WTC11 (cell line): ENCODE results near the gene ZNF391. TPM values are rescaled to one million over a fixed set of nuclear protein-coding genes. Genes with fewer than 3 reads are reported as not detected.
"Not testable (repeated sequence)": the region's sequence is repeated elsewhere in the genome, so short reads cannot be mapped to it uniquely, and the experiment has no call there.

Experiments
- ATAC-seq: fragments of 200-7000 bp; cut with Tn5 transposase; 2 replicates; pipeline ENCODE4 v1.10.0; 2021; ENCODE audit warnings: mild to moderate bottlenecking, moderate library complexity
- CTCF ChIA-PET: fragments of 300-600 bp; sonication (Branson Sonifier 250); formaldehyde crosslinking; loops from one replicate; lab custom pipeline; 2021; ENCODE audit warnings: antibody characterized with exemption; lab: Charles Lee
- POLR2A ChIA-PET: fragments of 350-600 bp; sonication (Branson Sonifier 250); formaldehyde crosslinking; loops from one replicate; lab custom pipeline; 2021; ENCODE audit warnings: antibody characterized with exemption; lab: Charles Lee
- DNase-seq: peaks from one replicate; pipeline ENCODE4 v3.0.0; 2021; ENCODE audit warnings: low spot score
- H3K27ac Mint-ChIP-seq: 2 replicates; pipeline ENCODE4 v1.8.0; 2021; ENCODE audit warnings: mixed read lengths
- H3K27me3 Mint-ChIP-seq: 2 replicates; pipeline ENCODE4 v1.8.0; 2021; ENCODE audit warnings: low read depth, mild to moderate bottlenecking, moderate library complexity, mixed read lengths
- H3K36me3 Mint-ChIP-seq: 2 replicates; pipeline ENCODE4 v1.8.0; 2021; ENCODE audit warnings: mixed read lengths
- H3K4me1 Mint-ChIP-seq: 2 replicates; pipeline ENCODE4 v1.8.0; 2022; ENCODE audit warnings: mixed read lengths
- H3K4me3 Mint-ChIP-seq: 2 replicates; pipeline ENCODE4 v1.8.0; 2021; ENCODE audit warnings: mild to moderate bottlenecking, moderate library complexity, mixed read lengths
- H3K9me3 Mint-ChIP-seq: 2 replicates; pipeline ENCODE4 v1.8.0; 2021; ENCODE audit warnings: mixed read lengths
- AFF4 ChIP-seq: sonication (generic); formaldehyde crosslinking; IDR thresholded peaks from 2 replicates; pipeline ENCODE4 v1.8.1; 2023; ENCODE audit warnings: mild to moderate bottlenecking, missing genetic modification reagents, borderline replicate concordance
- CREM ChIP-seq: sonication (generic); formaldehyde crosslinking; IDR thresholded peaks from 2 replicates; pipeline ENCODE4 v1.8.1; 2022; ENCODE audit warnings: mild to moderate bottlenecking, missing genetic modification reagents, moderate library complexity
- EMX1 ChIP-seq: fragments of 250-450 bp; sonication (Bioruptor Pico); IDR thresholded peaks from 2 replicates; pipeline ENCODE4 v1.8.0; 2021; ENCODE audit warnings: mild to moderate bottlenecking
- ERG ChIP-seq: fragments of 250-450 bp; sonication (Bioruptor Pico); IDR thresholded peaks from 2 replicates; pipeline ENCODE4 v1.8.0; 2021; ENCODE audit warnings: mild to moderate bottlenecking
- ETV6 ChIP-seq: sonication (generic); formaldehyde crosslinking; IDR thresholded peaks from 2 replicates; pipeline ENCODE4 v1.8.1; 2022; ENCODE audit warnings: mild to moderate bottlenecking, missing genetic modification reagents
- GRHL2 ChIP-seq: fragments of 250-450 bp; sonication (Bioruptor Pico); IDR thresholded peaks from 2 replicates; pipeline ENCODE4 v1.8.0; 2022; ENCODE audit warnings: mild to moderate bottlenecking, moderate library complexity; ENCODE audit not compliant: insufficient replicate concordance, severe bottlenecking
- KAT7 ChIP-seq: sonication (generic); formaldehyde crosslinking; IDR thresholded peaks from 2 replicates; pipeline ENCODE4 v1.8.1; 2023; ENCODE audit warnings: missing genetic modification reagents, mild to moderate bottlenecking, borderline replicate concordance
- NFYB ChIP-seq: sonication (generic); formaldehyde crosslinking; conservative IDR thresholded peaks from 2 replicates; pipeline ENCODE4 v1.8.0; 2022; ENCODE audit warnings: low read depth, missing genetic modification reagents
- NR3C1 ChIP-seq: sonication (generic); formaldehyde crosslinking; conservative IDR thresholded peaks from 2 replicates; pipeline ENCODE4 v1.8.1; 2023; ENCODE audit warnings: low read depth, mild to moderate bottlenecking, missing genetic modification reagents
- PRDM15 ChIP-seq: sonication (generic); formaldehyde crosslinking; IDR thresholded peaks from 2 replicates; pipeline ENCODE4 v1.8.0; 2022; ENCODE audit warnings: missing genetic modification reagents
- SP1 ChIP-seq: sonication (generic); formaldehyde crosslinking; conservative IDR thresholded peaks from 2 replicates; pipeline ENCODE4 v1.8.1; 2022; ENCODE audit warnings: missing genetic modification reagents
- STAT6 ChIP-seq: sonication (generic); formaldehyde crosslinking; conservative IDR thresholded peaks from 2 replicates; pipeline ENCODE4 v1.8.1; 2023; ENCODE audit warnings: mild to moderate bottlenecking, low read depth, missing genetic modification reagents, moderate library complexity
- TEAD1 ChIP-seq: sonication (generic); formaldehyde crosslinking; IDR thresholded peaks from 2 replicates; pipeline ENCODE4 v1.8.0; 2022; ENCODE audit warnings: mild to moderate bottlenecking, missing genetic modification reagents
- USF2 ChIP-seq: sonication (generic); formaldehyde crosslinking; IDR thresholded peaks from 2 replicates; pipeline ENCODE4 v1.8.1; 2023; ENCODE audit warnings: mild to moderate bottlenecking, missing genetic modification reagents, moderate library complexity
- ZNF121 ChIP-seq: sonication (generic); formaldehyde crosslinking; IDR thresholded peaks from 2 replicates; pipeline ENCODE4 v1.8.0; 2023; ENCODE audit warnings: missing genetic modification reagents
- ZNF219 ChIP-seq: sonication (generic); formaldehyde crosslinking; IDR thresholded peaks from 2 replicates; pipeline ENCODE4 v1.8.0; 2023; ENCODE audit warnings: missing genetic modification reagents, mild to moderate bottlenecking, borderline replicate concordance
- total RNA-seq: library from RNA; stranded (reverse); gene quantifications from 3 replicates; pipeline ENCODE4 v1.2.3, GENCODE V29; 2021

ZNF391 gene
- total RNA-seq, 1 experiment from 2014 or later, result 11.3 TPM

- no peak for DNase-seq
- Mint-ChIP-seq H3K9me3 (peaks cover 21% of the 10 kb centered on the region), H3K27me3 (peaks cover 17% of the 10 kb centered on the region), H3K27ac (peak overlapping the region; percentile 13; the same call in 1 of the 2 replicates), H3K36me3 (peaks cover 4% of the 10 kb centered on the region; the same call in 1 of the 2 replicates), H3K4me1 (peaks cover 5% of the 10 kb centered on the region; the same call in 1 of the 2 replicates), H3K4me3 (no peak overlapping the region)
- TF ChIP-seq TEAD1 (no peak), KAT7 (CRISPR knock-in tag) (no peak), NFYB (CRISPR knock-in tag) (no peak), CREM (no peak), NR3C1 (CRISPR knock-in tag) (no peak), ERG (no peak), USF2 (CRISPR knock-in tag) (no peak), STAT6 (CRISPR knock-in tag) (no peak), GRHL2 (CRISPR knock-in tag) (no peak), SP1 (CRISPR knock-in tag) (no peak), EMX1 (CRISPR knock-in tag) (no peak)
- ATAC-seq, result no peak
- ChIA-PET CTCF (no interaction called here), POLR2A (no interaction called here)
Observed at GRCh38 chr6:27419363-27419762, 30.8 kb downstream of the ZNF391 start.

GRCh38 chr6:27422651-27423332, 34.2 kb downstream of the ZNF391 start:
- POLR2A ChIA-PET, result interaction anchor here (1.6 kb wide), 1 partner anchor 50 kb away, joined by 4 read pairs; the partner anchor contains the start of gene ZNF184
- DNase-seq (peak; percentile 47), ATAC-seq (peak; percentile 91)
- H3K4me1 Mint-ChIP-seq, result peaks cover 5% of the 10 kb centered on the region; the same call in 1 of the 2 replicates
- TF ChIP-seq NFYB (CRISPR knock-in tag), result no peak
- no peak for TF ChIP-seq AFF4 (CRISPR knock-in tag)
- TF ChIP-seq ZNF219 (CRISPR knock-in tag), result no peak
- no peak for TF ChIP-seq PRDM15 (CRISPR knock-in tag)
- TF ChIP-seq ZNF121, result 0 out of 2 replicates have a peak, but pooled peaks have one; percentile 4
- TF ChIP-seq ETV6, result 0 out of 2 replicates have a peak, but pooled peaks have one; percentile 18
- TF ChIP-seq, all 79 proteins: peak for 2
- CTCF ChIA-PET, result interaction anchor here (0.7 to 1.0 kb wide), 3 partner anchors 50 to 262 kb away, joined by 3 read pairs; partner anchors contain the start of gene ZNF184
- Mint-ChIP-seq H3K27me3 (peaks cover 9% of the 10 kb centered on the region; the same call in 1 of the 2 replicates), H3K36me3 (no peaks in the 10 kb centered on the region), H3K27ac (no peak overlapping the region), H3K9me3 (peaks cover 4% of the 10 kb centered on the region; the same call in 1 of the 2 replicates), H3K4me3 (peak overlapping the region; percentile 59)

- CTCF ChIA-PET, ATAC-seq, H3K9me3 Mint-ChIP-seq, H3K27ac Mint-ChIP-seq, H3K36me3 Mint-ChIP-seq, H3K4me3 Mint-ChIP-seq, H3K27me3 Mint-ChIP-seq, H3K4me1 Mint-ChIP-seq, DNase-seq, POLR2A ChIA-PET: not testable (repeated sequence)
Observed at GRCh38 chr6:27424851-27425250, 36.3 kb downstream of the ZNF391 start.
